Stimulated activated CD4-positive, alpha-beta T cell treated with anti-CD3 and anti-CD28 coated beads, Interleukin-15, amount 100 ng/mL, for 24 hours (primary cell): ENCODE data around the gene COL4A2.

ENCODE experiments used
- DNase-seq: peaks from one replicate; pipeline ENCODE4 v3.0.0-alpha.2; 2020

COL4A2 gene

GRCh38 chr13:110360598-110360997, 53.5 kb downstream of the COL4A2 start:
- no peak for DNase-seq

- DNase-seq = no peak
Observed at GRCh38 chr13:110361365-110361911, 54.4 kb downstream of the COL4A2 start.

GRCh38 chr13:110363010-110363409, 55.9 kb downstream of the COL4A2 start:
- no peak for DNase-seq

- DNase-seq = no peak
Observed at GRCh38 chr13:110364081-110364480, 57.0 kb downstream of the COL4A2 start.

- DNase-seq = no peak
Observed at GRCh38 chr13:110365876-110366275, 58.8 kb downstream of the COL4A2 start.

GRCh38 chr13:110366733-110367132, 59.6 kb downstream of the COL4A2 start:
- DNase-seq = no peak

- no peak for DNase-seq
Observed at GRCh38 chr13:110367620-110368019, 60.5 kb downstream of the COL4A2 start.

GRCh38 chr13:110368408-110368807, 61.3 kb downstream of the COL4A2 start:
- no peak for DNase-seq

GRCh38 chr13:110369400-110369799, 62.3 kb downstream of the COL4A2 start:
- no peak for DNase-seq

- no peak for DNase-seq
Observed at GRCh38 chr13:110371550-110372465, 64.7 kb downstream of the COL4A2 start.

GRCh38 chr13:110372676-110373075, 65.6 kb downstream of the COL4A2 start:
- DNase-seq = no peak

GRCh38 chr13:110373617-110374016, 66.5 kb downstream of the COL4A2 start:
- no peak for DNase-seq

GRCh38 chr13:110374431-110375370, 67.6 kb downstream of the COL4A2 start:
- no peak for DNase-seq

GRCh38 chr13:110376120-110376519, 69.0 kb downstream of the COL4A2 start:
- no peak for DNase-seq

- no peak for DNase-seq
Observed at GRCh38 chr13:110377178-110377825, 70.2 kb downstream of the COL4A2 start.

- no peak for DNase-seq
Observed at GRCh38 chr13:110377826-110378201, 70.7 kb downstream of the COL4A2 start.

GRCh38 chr13:110379358-110379757, 72.3 kb downstream of the COL4A2 start:
- DNase-seq = no peak

GRCh38 chr13:110379905-110380341, 72.8 kb downstream of the COL4A2 start:
- DNase-seq = no peak

- DNase-seq = no peak
Observed at GRCh38 chr13:110380359-110381028, 73.4 kb downstream of the COL4A2 start.

- no peak for DNase-seq
Observed at GRCh38 chr13:110381029-110381360, 73.9 kb downstream of the COL4A2 start.

GRCh38 chr13:110382229-110382628, 75.1 kb downstream of the COL4A2 start:
- no peak for DNase-seq

- DNase-seq = no peak
Observed at GRCh38 chr13:110382830-110383229, 75.7 kb downstream of the COL4A2 start.
